ENCODE results near the gene EVA1A.

DNA sequence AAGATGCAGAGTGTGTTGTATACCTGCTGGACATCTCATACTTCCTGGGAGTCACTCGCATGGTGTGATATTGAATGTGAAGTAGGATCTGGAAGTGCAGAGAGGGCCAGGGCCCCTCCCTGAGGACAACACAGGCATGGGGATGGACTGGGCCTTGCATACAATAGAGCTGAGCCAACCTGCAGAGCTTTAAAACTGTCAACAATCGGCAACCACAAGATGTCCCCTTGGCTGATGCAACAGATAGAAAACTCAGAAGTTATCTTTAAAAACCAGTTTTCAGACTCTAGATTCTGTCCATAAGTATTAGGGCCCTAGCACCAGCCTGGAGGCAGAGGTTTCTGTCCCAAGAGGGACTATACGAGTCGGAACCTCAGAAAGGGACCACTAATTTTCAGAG lies 19.7 kb downstream of the EVA1A start:
- TF ChIP-seq, protein P1, sequence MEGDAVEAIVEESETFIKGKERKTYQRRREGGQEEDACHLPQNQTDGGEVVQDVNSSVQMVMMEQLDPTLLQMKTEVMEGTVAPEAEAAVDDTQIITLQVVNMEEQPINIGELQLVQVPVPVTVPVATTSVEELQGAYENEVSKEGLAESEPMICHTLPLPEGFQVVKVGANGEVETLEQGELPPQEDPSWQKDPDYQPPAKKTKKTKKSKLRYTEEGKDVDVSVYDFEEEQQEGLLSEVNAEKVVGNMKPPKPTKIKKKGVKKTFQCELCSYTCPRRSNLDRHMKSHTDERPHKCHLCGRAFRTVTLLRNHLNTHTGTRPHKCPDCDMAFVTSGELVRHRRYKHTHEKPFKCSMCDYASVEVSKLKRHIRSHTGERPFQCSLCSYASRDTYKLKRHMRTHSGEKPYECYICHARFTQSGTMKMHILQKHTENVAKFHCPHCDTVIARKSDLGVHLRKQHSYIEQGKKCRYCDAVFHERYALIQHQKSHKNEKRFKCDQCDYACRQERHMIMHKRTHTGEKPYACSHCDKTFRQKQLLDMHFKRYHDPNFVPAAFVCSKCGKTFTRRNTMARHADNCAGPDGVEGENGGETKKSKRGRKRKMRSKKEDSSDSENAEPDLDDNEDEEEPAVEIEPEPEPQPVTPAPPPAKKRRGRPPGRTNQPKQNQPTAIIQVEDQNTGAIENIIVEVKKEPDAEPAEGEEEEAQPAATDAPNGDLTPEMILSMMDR (IDR thresholded peaks at IDR 0.05; ENCODE audit: insufficient read depth, low read length, poor library complexity, severe bottlenecking), result no peak
- TF ChIP-seq EZH2phosphoT487 (conservative IDR thresholded peaks at IDR 0.05; ENCODE audit: low read length), result no peak
